Stromal cell of bone marrow (primary cell): Measurements from ENCODE around the gene ITSN2.

Experiments used
- DNase-seq: peaks from one replicate; pipeline ENCODE4 v3.0.0-alpha.2; 2012; ENCODE audit warnings: low read depth

ITSN2 gene

GRCh38 chr2:24334245-24334633, 26.1 kb downstream of the ITSN2 start:
- peak; percentile 67 for DNase-seq

GRCh38 chr2:24332791-24333540, 27.4 kb downstream of the ITSN2 start:
- DNase-seq = no peak

- DNase-seq = no peak
Observed at GRCh38 chr2:24330161-24330560, 30.2 kb downstream of the ITSN2 start.

GRCh38 chr2:24329700-24330099, 30.6 kb downstream of the ITSN2 start:
- DNase-seq = no peak

- no peak for DNase-seq
Observed at GRCh38 chr2:24328010-24328409, 32.3 kb downstream of the ITSN2 start.

GRCh38 chr2:24317491-24317920, 42.8 kb downstream of the ITSN2 start:
- DNase-seq = no peak

- DNase-seq = no peak
Observed at GRCh38 chr2:24315669-24316068, 44.7 kb downstream of the ITSN2 start.

GRCh38 chr2:24313744-24314632, 46.3 kb downstream of the ITSN2 start:
- DNase-seq = no peak

GRCh38 chr2:24307961-24308360, 52.4 kb downstream of the ITSN2 start:
- DNase-seq = peak; percentile 64

- DNase-seq = peak; percentile 21
Observed at GRCh38 chr2:24304631-24305030, 55.7 kb downstream of the ITSN2 start.

GRCh38 chr2:24304098-24304497, 56.2 kb downstream of the ITSN2 start:
- peak; percentile 97 for DNase-seq

- no peak for DNase-seq
Observed at GRCh38 chr2:24301599-24301998, 58.7 kb downstream of the ITSN2 start.

- no peak for DNase-seq
Observed at GRCh38 chr2:24297663-24298062, 62.7 kb downstream of the ITSN2 start.

- DNase-seq = no peak
Observed at GRCh38 chr2:24287171-24287570, 73.2 kb downstream of the ITSN2 start.

GRCh38 chr2:24285484-24286152, 74.7 kb downstream of the ITSN2 start:
- DNase-seq = no peak

- no peak for DNase-seq
Observed at GRCh38 chr2:24280645-24281044, 79.7 kb downstream of the ITSN2 start.

GRCh38 chr2:24280161-24280560, 80.2 kb downstream of the ITSN2 start:
- no peak for DNase-seq

GRCh38 chr2:24276349-24276899, 83.9 kb downstream of the ITSN2 start:
- no peak for DNase-seq

- DNase-seq = no peak
Observed at GRCh38 chr2:24274809-24275208, 85.5 kb downstream of the ITSN2 start.

GRCh38 chr2:24273598-24273997, 86.7 kb downstream of the ITSN2 start:
- DNase-seq = no peak

GRCh38 chr2:24272907-24273306, 87.4 kb downstream of the ITSN2 start:
- no peak for DNase-seq

GRCh38 chr2:24272161-24272802, 88.1 kb downstream of the ITSN2 start:
- no peak for DNase-seq
